AG04449 (cell line): ENCODE measurements around the gene TMEM183A.

Experiments
- CTCF ChIA-PET: fragments of 350-600 bp; formaldehyde crosslinking; extraction: SDS; loops from one replicate; lab custom pipeline; 2021; ENCODE audit warnings: antibody characterized with exemption; lab: Yijun Ruan, JAX
- POLR2A ChIA-PET: fragments of 400-600, 350-600 bp; formaldehyde crosslinking; extraction: SDS; loops from one replicate; lab custom pipeline; 2020; ENCODE audit warnings: antibody characterized with exemption, inconsistent platforms; lab: Yijun Ruan, JAX
- DNase-seq: peaks from one replicate; pipeline ENCODE4 v3.0.0-alpha.2; 2010; ENCODE audit warnings: low read depth, low spot score
- H3K4me3 ChIP-seq: 2 replicates; pipeline ENCODE4 v1.5.1; 2011; ENCODE audit warnings: low read depth, mild to moderate bottlenecking, control low read depth, low read length
- TF ChIP-seq, protein P1 (sequence below): IDR thresholded peaks from one replicate; pipeline ENCODE4 v1.5.1; 2011; ENCODE audit warnings: mild to moderate bottlenecking, moderate library complexity, low read length, control low read depth, inconsistent platforms; ENCODE audit not compliant: insufficient read depth; ENCODE audit errors: missing control alignments

The TMEM183A gene

GRCh38 chr1:203054642-203055041 is 47.5 kb downstream of the TMEM183A start:
- no peak for DNase-seq
- ChIA-PET POLR2A (interaction anchor here (0.6 kb wide), 1 partner anchor 240 kb away, joined by 3 read pairs; no protein-coding TSS in a partner anchor), CTCF (interaction anchor here (1.0 to 15.3 kb wide), 6 partner anchors 8 to 161 kb away, joined by 3 to 152 read pairs (median 4); partner anchors contain the start of gene ADORA1)
- no peak overlapping the region for H3K4me3 ChIP-seq
- TF ChIP-seq, protein P1, sequence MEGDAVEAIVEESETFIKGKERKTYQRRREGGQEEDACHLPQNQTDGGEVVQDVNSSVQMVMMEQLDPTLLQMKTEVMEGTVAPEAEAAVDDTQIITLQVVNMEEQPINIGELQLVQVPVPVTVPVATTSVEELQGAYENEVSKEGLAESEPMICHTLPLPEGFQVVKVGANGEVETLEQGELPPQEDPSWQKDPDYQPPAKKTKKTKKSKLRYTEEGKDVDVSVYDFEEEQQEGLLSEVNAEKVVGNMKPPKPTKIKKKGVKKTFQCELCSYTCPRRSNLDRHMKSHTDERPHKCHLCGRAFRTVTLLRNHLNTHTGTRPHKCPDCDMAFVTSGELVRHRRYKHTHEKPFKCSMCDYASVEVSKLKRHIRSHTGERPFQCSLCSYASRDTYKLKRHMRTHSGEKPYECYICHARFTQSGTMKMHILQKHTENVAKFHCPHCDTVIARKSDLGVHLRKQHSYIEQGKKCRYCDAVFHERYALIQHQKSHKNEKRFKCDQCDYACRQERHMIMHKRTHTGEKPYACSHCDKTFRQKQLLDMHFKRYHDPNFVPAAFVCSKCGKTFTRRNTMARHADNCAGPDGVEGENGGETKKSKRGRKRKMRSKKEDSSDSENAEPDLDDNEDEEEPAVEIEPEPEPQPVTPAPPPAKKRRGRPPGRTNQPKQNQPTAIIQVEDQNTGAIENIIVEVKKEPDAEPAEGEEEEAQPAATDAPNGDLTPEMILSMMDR, result no peak

- H3K4me3 ChIP-seq, result no peak overlapping the region
- CTCF ChIA-PET, result interaction anchor here (0.8 to 15.3 kb wide), 10 partner anchors 8 to 213 kb away, joined by 3 to 152 read pairs (median 4); no protein-coding TSS in a partner anchor
- POLR2A ChIA-PET, result interaction anchor here (0.6 kb wide), 2 partner anchors 239 to 1222 kb away, joined by 3 read pairs; no protein-coding TSS in a partner anchor
- DNase-seq, result no peak
- TF ChIP-seq, protein P1, result no peak
These were observed 48.1 kb downstream of the TMEM183A start for GRCh38 chr1:203055161-203055799.

DNA sequence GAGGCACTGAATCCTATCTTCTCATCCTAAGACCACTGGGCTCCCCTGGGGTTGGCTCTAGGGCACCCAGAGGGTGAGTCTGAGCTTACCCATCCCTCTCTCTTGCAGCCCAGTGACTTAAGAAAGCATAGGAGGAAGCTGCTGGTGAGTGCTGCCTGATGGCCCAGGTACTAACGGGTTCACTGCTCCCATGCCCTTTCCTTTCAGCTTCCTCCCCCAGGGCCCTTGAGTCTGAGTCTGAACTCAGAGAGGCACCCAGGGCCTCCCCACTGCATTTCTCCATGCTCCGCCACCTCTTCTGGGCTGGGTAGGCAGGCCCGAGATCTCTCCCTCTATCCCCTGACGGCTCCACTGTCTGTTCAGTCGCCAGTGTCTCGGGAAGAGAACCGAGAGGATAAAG is 48.8 kb downstream of the TMEM183A start:
- DNase-seq, result no peak
- TF ChIP-seq, protein P1, result no peak
- POLR2A ChIA-PET, result no interaction called here
- H3K4me3 ChIP-seq, result no peak overlapping the region
- CTCF ChIA-PET, result interaction anchor here (0.8 to 15.3 kb wide), 7 partner anchors 8 to 212 kb away, joined by 3 to 152 read pairs (median 4); no protein-coding TSS in a partner anchor

GRCh38 chr1:203056516-203056915 is 49.3 kb downstream of the TMEM183A start:
- CTCF ChIA-PET, result interaction anchor here (0.9 to 15.3 kb wide), 7 partner anchors 8 to 211 kb away, joined by 3 to 152 read pairs (median 8); no protein-coding TSS in a partner anchor
- no peak overlapping the region for H3K4me3 ChIP-seq
- TF ChIP-seq, protein P1, result no peak
- DNase-seq, result no peak
- POLR2A ChIA-PET, result no interaction called here

- no peak for DNase-seq
- H3K4me3 ChIP-seq, result no peak overlapping the region
- ChIA-PET CTCF (interaction anchor here (0.9 to 15.3 kb wide), 10 partner anchors 8 to 210 kb away, joined by 3 to 152 read pairs (median 5); no protein-coding TSS in a partner anchor), POLR2A (no interaction called here)
- TF ChIP-seq, protein P1, result no peak
These were observed 50.9 kb downstream of the TMEM183A start for GRCh38 chr1:203057911-203058675.

GRCh38 chr1:203058676-203058935 is 51.4 kb downstream of the TMEM183A start:
- TF ChIP-seq, protein P1, result no peak
- no peak overlapping the region for H3K4me3 ChIP-seq
- ChIA-PET CTCF (interaction anchor here (0.8 to 15.3 kb wide), 11 partner anchors 8 to 214 kb away, joined by 3 to 152 read pairs (median 4); no protein-coding TSS in a partner anchor), POLR2A (no interaction called here)
- DNase-seq, result no peak
